ENCODE results near the gene PATJ. TPM values are rescaled to one million over a fixed set of nuclear protein-coding genes. Genes with fewer than 3 reads are reported as not detected.

Gene PATJ
- total RNA-seq, 1 experiment from 2014 or later = 47.3 TPM

- Mint-ChIP-seq H3K27me3 (ENCODE audit: low read depth) (no peaks in the 10 kb centered on the region; the same call in 1 of the 2 replicates), H3K27ac (peak overlapping the region in 1 of 3 experiments; percentile 79; a peak in 1 of 7 replicates), H3K4me3 (no peak overlapping the region), H3K9me3 (peaks cover 3 to 6% of the 10 kb centered on the region in 2 experiments; a peak in 4 of 5 replicates), H3K4me1 (peaks cover 2 to 3% of the 10 kb centered on the region in 2 experiments; a peak in 1 of 4 replicates), H3K36me3 (ENCODE audit: insufficient read depth in 1 of 3, low read depth in 3 of 3) (peaks cover 12 to 53% (median 40%) of the 10 kb centered on the region in 3 experiments; a peak in 6 of 7 replicates)
- no peaks in the 10 kb centered on the region for H3K27me3 ChIP-seq (ENCODE audit: insufficient read depth, low read length)
- H3K18ac ChIP-seq (ENCODE audit: insufficient read length, low read depth, low read length) = no peak overlapping the region
- no peak overlapping the region for H3K4ac ChIP-seq (ENCODE audit: low read depth, low read length)
- no peak overlapping the region for H3K4me2 ChIP-seq (ENCODE audit: insufficient read depth, insufficient read length, low read length)
- no peak overlapping the region for H4K8ac ChIP-seq (replicated peaks; ENCODE audit: insufficient read length, low read depth, low read length)
- no peaks in the 10 kb centered on the region for H3K4me1 ChIP-seq (ENCODE audit: insufficient read depth, low read length)
- TF ChIP-seq CTCF (conservative IDR thresholded peaks at IDR 0.05) = no peak
- no peaks in the 10 kb centered on the region for H3K9me3 ChIP-seq (ENCODE audit: control insufficient read depth, low read depth, low read length)
- H3K79me2 ChIP-seq (ENCODE audit: insufficient read depth, low read length) = no peaks in the 10 kb centered on the region
- WGBS (ENCODE audit: extremely low coverage, insufficient read length, low lambda C conversion rate) = no CpG with 5 or more reads among the region's 2 CpGs
- no peaks in the 10 kb centered on the region for H3K23me2 ChIP-seq (ENCODE audit: insufficient read length, low read depth, low read length, poor library complexity, severe bottlenecking)
- no peaks in the 10 kb centered on the region for H3K79me1 ChIP-seq (ENCODE audit: insufficient read depth, low read depth, low read length, poor library complexity, severe bottlenecking)
- no peak overlapping the region for H4K5ac ChIP-seq (ENCODE audit: insufficient read length, low read depth, low read length)
- no peak overlapping the region for H2AK5ac ChIP-seq (ENCODE audit: insufficient read length, low read length)
- H2BK12ac ChIP-seq (ENCODE audit: insufficient read length, low read depth, low read length) = no peak overlapping the region
- H2BK20ac ChIP-seq (ENCODE audit: low read depth, low read length, poor library complexity, severe bottlenecking) = no peak overlapping the region
- no peak overlapping the region for H3K23ac ChIP-seq (ENCODE audit: insufficient read length, low read depth, low read length)
- H2BK120ac ChIP-seq (ENCODE audit: low read depth, low read length, poor library complexity, severe bottlenecking) = no peak overlapping the region
- H2AFZ ChIP-seq (ENCODE audit: low read length) = no peak overlapping the region
- H3K14ac ChIP-seq (ENCODE audit: insufficient read depth, low read length) = no peak overlapping the region
- H2BK15ac ChIP-seq (ENCODE audit: low read depth, low read length) = no peak overlapping the region; the same call in 1 of the 2 replicates
- no peak overlapping the region for H4K91ac ChIP-seq (ENCODE audit: insufficient read length, low read depth, low read length)
- no peaks in the 10 kb centered on the region for H4K20me1 ChIP-seq (ENCODE audit: control insufficient read depth, insufficient read depth, insufficient read length)
- peak; percentile 63 for DNase-seq
- no peak overlapping the region for H3K9ac ChIP-seq (ENCODE audit: extremely low read depth, insufficient read length, low read length)
- no peak overlapping the region for H3T11ph ChIP-seq (ENCODE audit: low read length)
- no peak overlapping the region for H3K27ac ChIP-seq (ENCODE audit: insufficient read length, low read depth, low read length)
- no peak overlapping the region for H3K56ac ChIP-seq (ENCODE audit: insufficient read length, low read depth, low read length)
- H2BK5ac ChIP-seq (ENCODE audit: insufficient read length, low read length) = no peak overlapping the region
These were observed 131.3 kb downstream of the PATJ start for GRCh38 chr1:61873581-61873980.

Measured in H9 (cell line).